Measurements from ENCODE around the gene ZNF397.

Gene ZNF397

GRCh38 chr18:35306588-35307250, 65.9 kb downstream of the ZNF397 start:
- peaks cover 36% of the 10 kb centered on the region for H3K9me3 Mint-ChIP-seq
- no peaks in the 10 kb centered on the region for H3K27me3 Mint-ChIP-seq
- H3K4me3 Mint-ChIP-seq, result no peak overlapping the region
- H3K27ac Mint-ChIP-seq, result no peak overlapping the region
- H3K4me1 Mint-ChIP-seq, result no peaks in the 10 kb centered on the region
- peaks cover 67% of the 10 kb centered on the region for H3K36me3 Mint-ChIP-seq

Data from activated naive CD4-positive, alpha-beta T cell treated with anti-CD3 and anti-CD28 coated beads, Interleukin-2, amount 50 U/mL, for 24 hours (primary cell).